HepG2 (cell line): ENCODE results near the gene BEX3. TPM values are rescaled to one million over a fixed set of nuclear protein-coding genes. Genes with fewer than 3 reads are reported as not detected.

Experiments used
- ATAC-seq: fragments of 200-7000 bp; cut with Tn5 transposase; 3 replicates; pipeline ENCODE4 v1.9.1; 2020; ENCODE audit warnings: mild to moderate bottlenecking, moderate library complexity
- BruUV-seq: library from RNA; stranded (reverse); fragments of 400-500 nt; replicated peaks from 2 replicates; lab custom pipeline; 2021; lab: Mats Ljungman, UMichigan
- CTCF ChIA-PET: fragments of 300-600 bp; formaldehyde crosslinking; extraction: SDS; loops from one replicate; lab custom pipeline; 2021; ENCODE audit warnings: low total read pairs, inconsistent platforms, low intra/inter-chr PET ratio; lab: Yijun Ruan, JAX
- POLR2A ChIA-PET: fragments of 350-600 bp; sonication (Branson Sonifier 250); formaldehyde crosslinking; loops from one replicate; lab custom pipeline; 2020; ENCODE audit warnings: antibody characterized with exemption, inconsistent platforms; lab: Yijun Ruan, JAX
- DNase-seq: peaks from one replicate; pipeline ENCODE4 v3.0.0-alpha.2; 2015; ENCODE audit warnings: low spot score
- FAIRE-seq: peaks from 3 replicates; lab custom pipeline; 2011; peaks lifted over from hg19 to GRCh38; lab: Jason Lieb, UNC
- H2AFZ ChIP-seq: one replicate; pipeline ENCODE4 v1.6.1; 2011; ENCODE audit warnings: low read length, inconsistent platforms
- H3K27ac ChIP-seq: fragments of 300-600 bp; 3 replicates; pipeline ENCODE4 v1.8.0; 2011; ENCODE audit warnings: mixed run types, mild to moderate bottlenecking, mixed read lengths, low read length, inconsistent platforms; ENCODE audit not compliant: insufficient read depth; ENCODE audit errors: extremely low read length
- H3K27me3 ChIP-seq, 2 experiments: fragments of 200-600 bp in 1 of 2; 2 replicates in 1 of 2; 3 replicates in 1 of 2; pipeline versions ENCODE4 v1.6.0 to v1.8.0; 2011; ENCODE audit warnings: low read length in 2 of 2, mild to moderate bottlenecking in 2 of 2, moderate library complexity in 2 of 2, inconsistent platforms in 1 of 2; ENCODE audit not compliant: insufficient read depth in 2 of 2, control insufficient read depth in 1 of 2
- H3K36me3 ChIP-seq, 2 experiments: fragments of 200-600 bp in 1 of 2; replicated peaks in 1 of 2; 2 replicates in 1 of 2; 3 replicates in 1 of 2; pipeline versions ENCODE4 v1.5.1 to v1.8.0; 2011; ENCODE audit warnings: low read length in 2 of 2, inconsistent platforms in 1 of 2; ENCODE audit not compliant: insufficient read depth in 2 of 2, control insufficient read depth in 1 of 2
- H3K4me1 ChIP-seq: 2 replicates; pipeline ENCODE4 v1.5.1; 2012; ENCODE audit warnings: low read length, inconsistent platforms; ENCODE audit not compliant: insufficient read depth
- H3K4me2 ChIP-seq: 2 replicates; pipeline ENCODE4 v1.6.0; 2011; ENCODE audit warnings: low read depth, low read length, inconsistent platforms
- H3K4me3 ChIP-seq, 3 experiments: fragments of 200-600 bp in 1 of 3; sonication (generic), shearing (Covaris generic) in 1 of 3; replicated peaks in 1 of 3; 2 replicates each; pipeline ENCODE4 v1.5.1; 2011 to 2016; ENCODE audit warnings: low read length in 3 of 3, inconsistent platforms in 2 of 3, low read depth in 2 of 3, mild to moderate bottlenecking in 2 of 3, control low read depth in 1 of 3, mixed read lengths in 1 of 3; ENCODE audit not compliant: insufficient read depth in 1 of 3
- H3K79me2 ChIP-seq: one replicate; pipeline ENCODE4 v1.6.1; 2011; ENCODE audit warnings: low read length, inconsistent platforms; ENCODE audit not compliant: insufficient read depth
- H3K9ac ChIP-seq: 2 replicates; pipeline ENCODE4 v1.6.0; 2011; ENCODE audit warnings: mild to moderate bottlenecking, low read depth, low read length, inconsistent platforms; ENCODE audit not compliant: insufficient read depth
- H3K9me3 ChIP-seq: 2 replicates; pipeline ENCODE4 v1.5.1; 2012; ENCODE audit warnings: mild to moderate bottlenecking, low read length
- H4K20me1 ChIP-seq: 2 replicates; pipeline ENCODE4 v1.6.0; 2011; ENCODE audit warnings: inconsistent platforms, mild to moderate bottlenecking, low read length, moderate library complexity; ENCODE audit not compliant: insufficient read depth
- CAMTA2 ChIP-seq: sonication (generic); formaldehyde crosslinking; IDR thresholded peaks from 2 replicates; pipeline ENCODE4 v1.4.0; 2020; ENCODE audit warnings: mild to moderate bottlenecking, missing genetic modification reagents, borderline replicate concordance
- CC2D1A ChIP-seq: sonication (generic); formaldehyde crosslinking; IDR thresholded peaks from 2 replicates; pipeline ENCODE4 v1.8.1; 2023; ENCODE audit warnings: mild to moderate bottlenecking, missing genetic modification reagents
- GZF1 ChIP-seq: sonication (generic); formaldehyde crosslinking; IDR thresholded peaks from 2 replicates; pipeline ENCODE4 v1.5.1; 2020; ENCODE audit warnings: mild to moderate bottlenecking, missing genetic modification reagents
- RFX3 ChIP-seq: IDR thresholded peaks from 2 replicates; pipeline ENCODE4 v1.6.1; 2016; ENCODE audit warnings: missing biosample characterization, missing genetic modification reagents
- ZNF136 ChIP-seq: sonication (generic); formaldehyde crosslinking; IDR thresholded peaks from 2 replicates; pipeline ENCODE4 v1.8.1; 2022; ENCODE audit warnings: low read depth, mild to moderate bottlenecking, moderate library complexity, missing genetic modification reagents
- WGBS: methylation state at CpG from one replicate; pipeline ENCODE4 v1.1.6; 2017; ENCODE audit warnings: low lambda C conversion rate; 5-methylcytosine and 5-hydroxymethylcytosine counted together
- in situ Hi-C: cut with HindIII; loops from 2 replicates; pipeline ENCODE4 v1.10.0; 2017; ENCODE audit warnings: low pct_unique_long_range_greater_than_20kb; ENCODE audit not compliant: extremely low pct_ligation_motif_present
- intact Hi-C: fragments of 100-400 bp; cut with micrococcal nuclease; formaldehyde crosslinking; loops from one replicate; pipeline ENCODE4 v1.10.0; 2022; ENCODE audit not compliant: unreplicated experiment
- polyA plus RNA-seq, 8 experiments: library from polyadenylated mRNA; depleted of rRNA in 3 of 8; stranded (reverse) in 7 of 8; unstranded in 1 of 8; fragments of >200 nt; fragmentation: Illumina TruSeq in 4 of 8; extraction: Trizol in 4 of 8; gene quantifications; 2 replicates each; pipeline versions ENCODE4 v1.2.1 to v1.2.3, GENCODE V29; 2011 to 2016; ENCODE audit warnings: low read depth in 4 of 8, missing spikeins in 1 of 8, mixed read lengths in 1 of 8; ENCODE audit not compliant: insufficient read depth in 1 of 8
- total RNA-seq, 5 experiments: library from RNA; depleted of rRNA; stranded (reverse); fragments of >200 nt; fragmentation: Illumina TruSeq; extraction: Trizol; gene quantifications; 2 replicates each; pipeline ENCODE4 v1.2.3, GENCODE V29; 2016; ENCODE audit warnings: low read depth in 1 of 5
- TF ChIP-seq, protein P1 (sequence below): sonication (generic); formaldehyde crosslinking; IDR thresholded peaks from 2 replicates; pipeline ENCODE4 v1.5.1; 2020; ENCODE audit warnings: missing genetic modification reagents, mild to moderate bottlenecking, borderline replicate concordance
- TF ChIP-seq, protein P2 (sequence below): sonication (generic); formaldehyde crosslinking; IDR thresholded peaks from 2 replicates; pipeline ENCODE4 v1.4.0; 2020; ENCODE audit warnings: low read depth, missing genetic modification reagents

BEX3 gene
- total and polyA plus RNA-seq, 2 of the 13 experiments (the other 11 are each of a cell fraction or from before 2014, with no cell fraction given) = 50.9 to 55.8 TPM

DNA sequence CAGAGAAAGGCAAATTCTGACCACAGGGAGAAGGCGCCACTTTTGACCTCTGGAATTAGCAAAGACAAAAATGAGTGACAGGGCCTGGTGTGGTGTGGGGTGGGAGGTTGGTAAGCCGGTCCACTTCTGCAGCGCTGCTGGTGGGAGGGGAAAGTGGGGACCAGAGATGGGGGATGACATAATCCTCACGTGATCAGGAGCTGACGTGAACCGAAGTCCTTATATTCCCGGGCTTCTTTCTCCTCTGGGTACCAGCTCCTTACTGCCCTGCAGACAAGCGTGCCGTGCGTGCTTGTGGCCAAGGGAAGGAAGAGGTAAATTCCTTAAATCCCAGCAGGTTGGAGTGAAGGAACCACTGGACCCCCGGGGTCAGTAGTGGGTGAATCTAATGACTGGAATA lies 46.3 kb upstream of the BEX3 start, which contains the start of gene TCEAL7:
TSS of gene TCEAL7 (plus strand) at position 249 of the 400 bp plus-strand sequence. CDS start 1,165 bp downstream, outside the sequence.
- H3K36me3 ChIP-seq = no peaks in the 10 kb centered on the region
- intact Hi-C loops = no loop called here
- H3K27ac ChIP-seq = no peak within 1 kb of the TSS
- H3K4me2 ChIP-seq = no peak within 1 kb of the TSS
- H4K20me1 ChIP-seq = no peaks in the 10 kb centered on the region
- no peaks in the 10 kb centered on the region for H3K4me1 ChIP-seq
- TF ChIP-seq ZNF136 (CRISPR knock-in tag) (no peak), CAMTA2 (CRISPR knock-in tag) (no peak), CC2D1A (CRISPR knock-in tag) (no peak), RFX3 (CRISPR knock-in tag) (no peak), GZF1 (no peak)
- TF ChIP-seq, protein P1, sequence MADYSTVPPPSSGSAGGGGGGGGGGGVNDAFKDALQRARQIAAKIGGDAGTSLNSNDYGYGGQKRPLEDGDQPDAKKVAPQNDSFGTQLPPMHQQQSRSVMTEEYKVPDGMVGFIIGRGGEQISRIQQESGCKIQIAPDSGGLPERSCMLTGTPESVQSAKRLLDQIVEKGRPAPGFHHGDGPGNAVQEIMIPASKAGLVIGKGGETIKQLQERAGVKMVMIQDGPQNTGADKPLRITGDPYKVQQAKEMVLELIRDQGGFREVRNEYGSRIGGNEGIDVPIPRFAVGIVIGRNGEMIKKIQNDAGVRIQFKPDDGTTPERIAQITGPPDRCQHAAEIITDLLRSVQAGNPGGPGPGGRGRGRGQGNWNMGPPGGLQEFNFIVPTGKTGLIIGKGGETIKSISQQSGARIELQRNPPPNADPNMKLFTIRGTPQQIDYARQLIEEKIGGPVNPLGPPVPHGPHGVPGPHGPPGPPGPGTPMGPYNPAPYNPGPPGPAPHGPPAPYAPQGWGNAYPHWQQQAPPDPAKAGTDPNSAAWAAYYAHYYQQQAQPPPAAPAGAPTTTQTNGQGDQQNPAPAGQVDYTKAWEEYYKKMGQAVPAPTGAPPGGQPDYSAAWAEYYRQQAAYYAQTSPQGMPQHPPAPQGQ (CRISPR knock-in tag) = no peak
- TF ChIP-seq, protein P2, sequence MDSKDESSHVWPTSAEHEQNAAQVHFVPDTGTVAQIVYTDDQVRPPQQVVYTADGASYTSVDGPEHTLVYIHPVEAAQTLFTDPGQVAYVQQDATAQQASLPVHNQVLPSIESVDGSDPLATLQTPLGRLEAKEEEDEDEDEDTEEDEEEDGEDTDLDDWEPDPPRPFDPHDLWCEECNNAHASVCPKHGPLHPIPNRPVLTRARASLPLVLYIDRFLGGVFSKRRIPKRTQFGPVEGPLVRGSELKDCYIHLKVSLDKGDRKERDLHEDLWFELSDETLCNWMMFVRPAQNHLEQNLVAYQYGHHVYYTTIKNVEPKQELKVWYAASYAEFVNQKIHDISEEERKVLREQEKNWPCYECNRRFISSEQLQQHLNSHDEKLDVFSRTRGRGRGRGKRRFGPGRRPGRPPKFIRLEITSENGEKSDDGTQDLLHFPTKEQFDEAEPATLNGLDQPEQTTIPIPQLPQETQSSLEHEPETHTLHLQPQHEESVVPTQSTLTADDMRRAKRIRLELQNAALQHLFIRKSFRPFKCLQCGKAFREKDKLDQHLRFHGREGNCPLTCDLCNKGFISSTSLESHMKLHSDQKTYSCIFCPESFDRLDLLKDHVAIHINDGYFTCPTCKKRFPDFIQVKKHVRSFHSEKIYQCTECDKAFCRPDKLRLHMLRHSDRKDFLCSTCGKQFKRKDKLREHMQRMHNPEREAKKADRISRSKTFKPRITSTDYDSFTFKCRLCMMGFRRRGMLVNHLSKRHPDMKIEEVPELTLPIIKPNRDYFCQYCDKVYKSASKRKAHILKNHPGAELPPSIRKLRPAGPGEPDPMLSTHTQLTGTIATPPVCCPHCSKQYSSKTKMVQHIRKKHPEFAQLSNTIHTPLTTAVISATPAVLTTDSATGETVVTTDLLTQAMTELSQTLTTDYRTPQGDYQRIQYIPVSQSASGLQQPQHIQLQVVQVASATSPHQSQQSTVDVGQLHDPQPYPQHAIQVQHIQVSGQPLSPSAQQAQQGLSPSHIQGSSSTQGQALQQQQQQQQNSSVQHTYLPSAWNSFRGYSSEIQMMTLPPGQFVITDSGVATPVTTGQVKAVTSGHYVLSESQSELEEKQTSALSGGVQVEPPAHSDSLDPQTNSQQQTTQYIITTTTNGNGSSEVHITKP (CRISPR knock-in tag) = no peak
- ATAC-seq (no peak), DNase-seq (no peak), FAIRE-seq (no peak)
- ChIA-PET POLR2A (no interaction called here), CTCF (no interaction called here)
- no peak within 1 kb of the TSS for H2AFZ ChIP-seq
- in situ Hi-C loops = no loop called here
- H3K27me3 ChIP-seq = no peaks in the 10 kb centered on the region
- 0% methylated on average over 1 of the region's 11 CpGs for WGBS
- H3K9ac ChIP-seq = no peak within 1 kb of the TSS
- BruUV-seq = no TSS peak
- no peak within 1 kb of the TSS for H3K4me3 ChIP-seq
- no peaks in the 10 kb centered on the region for H3K79me2 ChIP-seq
- H3K9me3 ChIP-seq = no peaks in the 10 kb centered on the region
